Keratinocyte (primary cell): ENCODE measurements around the gene LDLRAP1.

Source experiments
- EZH2 ChIP-seq: IDR thresholded peaks from one replicate; pipeline ENCODE4 v1.6.1; 2012; ENCODE audit warnings: inconsistent platforms, mild to moderate bottlenecking, low read length, moderate library complexity
- TF ChIP-seq, protein P1 (sequence below), 3 experiments: IDR thresholded peaks in 1 of 3; conservative IDR thresholded peaks in 1 of 3; optimal IDR thresholded peaks in 1 of 3; 2 replicates in 2 of 3; 3 replicates in 1 of 3; pipeline versions ENCODE3 to v1.5.1; 2011; ENCODE audit warnings: low read length in 3 of 3, mild to moderate bottlenecking in 3 of 3, moderate library complexity in 2 of 3, control low read depth in 1 of 3, inconsistent platforms in 1 of 3; ENCODE audit not compliant: insufficient read depth in 2 of 3; ENCODE audit errors: extremely low read depth in 1 of 3

DNA sequence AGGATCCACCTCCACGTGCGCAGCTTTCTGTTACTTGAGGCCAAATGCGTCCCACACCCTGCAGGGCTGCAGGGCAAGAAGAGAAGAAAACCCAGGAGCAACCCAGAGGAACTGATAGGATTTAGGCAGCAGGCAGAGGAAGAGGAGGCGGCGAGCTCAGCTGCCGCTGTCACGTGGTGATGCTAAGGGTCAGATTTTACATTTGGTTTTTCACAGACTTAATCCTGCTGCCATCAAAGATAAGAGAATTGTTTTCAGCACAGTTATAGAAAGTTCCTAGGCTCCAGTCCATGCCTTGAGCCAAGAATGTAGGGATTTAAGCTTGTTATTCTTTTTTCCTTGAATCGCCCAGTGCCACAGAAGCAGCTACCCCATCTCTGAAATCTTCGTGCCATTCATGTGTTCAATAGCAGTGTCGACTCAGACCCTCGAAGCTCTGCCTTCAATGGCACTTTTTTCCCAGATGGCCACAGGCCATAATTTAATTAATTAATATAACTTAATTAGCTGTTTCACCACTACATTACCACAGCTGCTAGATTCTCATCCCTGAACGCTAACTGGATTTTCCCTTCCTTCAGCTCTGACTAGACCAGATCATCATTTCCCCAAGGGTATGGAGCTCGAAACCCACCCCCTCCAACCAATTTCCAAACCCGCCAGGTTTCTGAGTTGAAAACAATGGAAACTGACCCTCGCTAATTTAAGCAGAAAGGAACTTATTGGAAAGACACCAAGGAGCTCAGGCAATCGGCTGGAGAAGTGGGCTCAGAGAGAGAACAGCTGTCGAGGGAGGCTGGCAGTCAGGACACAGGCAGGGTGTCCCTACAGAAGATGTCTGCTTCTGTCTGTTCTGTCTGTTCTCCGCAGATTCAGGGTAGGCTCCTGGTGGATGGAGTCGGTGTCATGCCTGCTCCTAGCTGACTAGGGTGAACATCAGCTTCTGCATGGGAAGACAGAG is 36.2 kb downstream of the LDLRAP1 start:
- TF ChIP-seq, protein P1, sequence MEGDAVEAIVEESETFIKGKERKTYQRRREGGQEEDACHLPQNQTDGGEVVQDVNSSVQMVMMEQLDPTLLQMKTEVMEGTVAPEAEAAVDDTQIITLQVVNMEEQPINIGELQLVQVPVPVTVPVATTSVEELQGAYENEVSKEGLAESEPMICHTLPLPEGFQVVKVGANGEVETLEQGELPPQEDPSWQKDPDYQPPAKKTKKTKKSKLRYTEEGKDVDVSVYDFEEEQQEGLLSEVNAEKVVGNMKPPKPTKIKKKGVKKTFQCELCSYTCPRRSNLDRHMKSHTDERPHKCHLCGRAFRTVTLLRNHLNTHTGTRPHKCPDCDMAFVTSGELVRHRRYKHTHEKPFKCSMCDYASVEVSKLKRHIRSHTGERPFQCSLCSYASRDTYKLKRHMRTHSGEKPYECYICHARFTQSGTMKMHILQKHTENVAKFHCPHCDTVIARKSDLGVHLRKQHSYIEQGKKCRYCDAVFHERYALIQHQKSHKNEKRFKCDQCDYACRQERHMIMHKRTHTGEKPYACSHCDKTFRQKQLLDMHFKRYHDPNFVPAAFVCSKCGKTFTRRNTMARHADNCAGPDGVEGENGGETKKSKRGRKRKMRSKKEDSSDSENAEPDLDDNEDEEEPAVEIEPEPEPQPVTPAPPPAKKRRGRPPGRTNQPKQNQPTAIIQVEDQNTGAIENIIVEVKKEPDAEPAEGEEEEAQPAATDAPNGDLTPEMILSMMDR (optimal IDR thresholded peaks at IDR 0.05 in 1 of 3, IDR thresholded peaks at IDR 0.05 in 1 of 3, conservative IDR thresholded peaks at IDR 0.05 in 1 of 3; ENCODE audit: extremely low read depth in 1 of 3, insufficient read depth in 2 of 3, low read length in 3 of 3): no peak
- TF ChIP-seq EZH2: no peak
